ENCODE measurements around the gene SART1.

Gene SART1

GRCh38 chr11:65962141-65962564 is 619 bp downstream of the SART1 start:
- Histone ChIP-seq H3K27me3 (ENCODE audit: low read length) (no peaks in the 10 kb centered on the region), H3K4me2 (ENCODE audit: low read depth, low read length, poor library complexity, severe bottlenecking) (peak overlapping the region; percentile 96), H3K9me2 (replicated peaks; ENCODE audit: insufficient read depth, low read length) (no peaks in the 10 kb centered on the region), H3K9ac (ENCODE audit: low read length) (peak overlapping the region; percentile 97), H3K79me2 (ENCODE audit: insufficient read depth, low read length) (peaks cover 30% of the 10 kb centered on the region), H2AFZ (ENCODE audit: low read depth, low read length, severe bottlenecking) (no peak overlapping the region), H4K20me1 (ENCODE audit: low read depth, low read length) (0 out of 2 replicates have a peak, but pooled peaks cover 3% of the 10 kb centered on the region), H3K36me3 (ENCODE audit: low read length) (no peaks in the 10 kb centered on the region; the same call in 1 of the 2 replicates), H3K4me3 (ENCODE audit: insufficient read depth, low read length, poor library complexity, severe bottlenecking) (peak overlapping the region; percentile 98), H3K9me3 (ENCODE audit: insufficient read depth, low read length) (no peaks in the 10 kb centered on the region), H3F3A (ENCODE audit: insufficient read depth) (no peaks in the 10 kb centered on the region), H3K27ac (ENCODE audit: low read depth, low read length) (no peak overlapping the region)
- TF ChIP-seq EZH2phosphoT487 (conservative IDR thresholded peaks at IDR 0.05; ENCODE audit: low read length) (no peak), CTCF (IDR thresholded peaks at IDR 0.05; ENCODE audit: insufficient read depth, low read length, poor library complexity, severe bottlenecking) (no peak)

GRCh38 chr11:65964906-65965305 is 3.4 kb downstream of the SART1 start:
- H3F3A ChIP-seq (ENCODE audit: insufficient read depth): no peaks in the 10 kb centered on the region
- no peak overlapping the region for H2AFZ ChIP-seq (ENCODE audit: low read depth, low read length, severe bottlenecking)
- H4K20me1 ChIP-seq (ENCODE audit: low read depth, low read length): 0 out of 2 replicates have a peak, but pooled peaks cover 3% of the 10 kb centered on the region
- H3K27me3 ChIP-seq (ENCODE audit: low read length): no peaks in the 10 kb centered on the region
- no peaks in the 10 kb centered on the region for H3K9me3 ChIP-seq (ENCODE audit: insufficient read depth, low read length)
- no peak overlapping the region for H3K4me2 ChIP-seq (ENCODE audit: low read depth, low read length, poor library complexity, severe bottlenecking)
- H3K27ac ChIP-seq (ENCODE audit: low read depth, low read length): no peak overlapping the region
- TF ChIP-seq CTCF (IDR thresholded peaks at IDR 0.05; ENCODE audit: insufficient read depth, low read length, poor library complexity, severe bottlenecking): no peak
- TF ChIP-seq EZH2phosphoT487 (conservative IDR thresholded peaks at IDR 0.05; ENCODE audit: low read length): no peak
- no peak overlapping the region for H3K9ac ChIP-seq (ENCODE audit: low read length)
- H3K79me2 ChIP-seq (ENCODE audit: insufficient read depth, low read length): peaks cover 30% of the 10 kb centered on the region
- H3K36me3 ChIP-seq (ENCODE audit: low read length): no peaks in the 10 kb centered on the region; the same call in 1 of the 2 replicates
- no peak overlapping the region for H3K4me3 ChIP-seq (ENCODE audit: insufficient read depth, low read length, poor library complexity, severe bottlenecking)
- no peaks in the 10 kb centered on the region for H3K9me2 ChIP-seq (replicated peaks; ENCODE audit: insufficient read depth, low read length)

- Histone ChIP-seq H3K4me2 (ENCODE audit: low read depth, low read length, poor library complexity, severe bottlenecking) (no peak overlapping the region), H3K4me3 (ENCODE audit: insufficient read depth, low read length, poor library complexity, severe bottlenecking) (no peak overlapping the region), H4K20me1 (ENCODE audit: low read depth, low read length) (0 out of 2 replicates have a peak, but pooled peaks cover 3% of the 10 kb centered on the region), H3K9ac (ENCODE audit: low read length) (no peak overlapping the region), H2AFZ (ENCODE audit: low read depth, low read length, severe bottlenecking) (no peak overlapping the region), H3K9me3 (ENCODE audit: insufficient read depth, low read length) (no peaks in the 10 kb centered on the region), H3F3A (ENCODE audit: insufficient read depth) (no peaks in the 10 kb centered on the region), H3K36me3 (ENCODE audit: low read length) (no peaks in the 10 kb centered on the region; the same call in 1 of the 2 replicates), H3K79me2 (ENCODE audit: insufficient read depth, low read length) (peaks cover 30% of the 10 kb centered on the region), H3K27ac (ENCODE audit: low read depth, low read length) (no peak overlapping the region), H3K9me2 (replicated peaks; ENCODE audit: insufficient read depth, low read length) (no peaks in the 10 kb centered on the region), H3K27me3 (ENCODE audit: low read length) (no peaks in the 10 kb centered on the region)
- no peak for TF ChIP-seq EZH2phosphoT487 (conservative IDR thresholded peaks at IDR 0.05; ENCODE audit: low read length)
- no peak for TF ChIP-seq CTCF (IDR thresholded peaks at IDR 0.05; ENCODE audit: insufficient read depth, low read length, poor library complexity, severe bottlenecking)
Measured at GRCh38 chr11:65965986-65966762, 4.6 kb downstream of the SART1 start.
